AG10803 (cell line): ENCODE data around the gene MYF6.
A peak's percentile ranks its signal among the peaks of the same experiment; 100 is the strongest.

ENCODE experiments used
- DNase-seq: peaks from one replicate; pipeline ENCODE4 v3.0.0; 2010; ENCODE audit warnings: low read depth
- H3K4me3 ChIP-seq: 2 replicates; pipeline ENCODE4 v1.5.1; 2011; ENCODE audit warnings: mild to moderate bottlenecking, low read length, control low read depth
- TF ChIP-seq, protein P1 (sequence below): conservative IDR thresholded peaks from 2 replicates; pipeline ENCODE4 v1.5.1; 2011; ENCODE audit warnings: mild to moderate bottlenecking, low read length, control low read depth, inconsistent platforms

Gene MYF6

DNA sequence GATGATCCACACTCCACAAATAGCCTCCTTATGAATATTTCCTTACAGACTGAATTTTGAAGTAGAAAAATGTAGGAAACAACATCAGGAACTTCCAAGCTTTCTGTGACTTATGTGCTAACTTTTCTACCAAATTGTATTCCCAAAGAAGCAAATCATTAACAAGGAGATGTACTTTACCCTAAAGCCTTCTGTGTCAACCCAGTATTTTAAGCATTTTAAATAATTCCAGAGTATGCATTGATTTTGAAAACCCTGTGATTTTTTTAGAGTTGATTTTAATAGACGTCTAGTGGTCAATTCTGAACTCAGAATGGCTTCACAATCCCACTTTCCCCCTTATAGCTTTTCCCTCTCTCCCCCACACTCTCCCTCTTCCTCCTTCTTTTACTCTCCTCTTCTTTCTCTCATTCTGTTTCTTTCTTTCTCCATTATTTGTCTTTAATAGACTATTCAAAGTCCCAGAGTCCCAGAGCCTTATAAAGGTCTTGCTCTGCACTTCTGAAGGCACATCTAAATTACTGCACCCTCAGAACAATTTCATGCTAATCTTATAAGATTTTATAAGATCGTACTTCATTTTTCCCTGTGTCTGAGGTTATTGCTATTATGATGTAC lies 10.1 kb upstream of the MYF6 start:
- TF ChIP-seq, protein P1, sequence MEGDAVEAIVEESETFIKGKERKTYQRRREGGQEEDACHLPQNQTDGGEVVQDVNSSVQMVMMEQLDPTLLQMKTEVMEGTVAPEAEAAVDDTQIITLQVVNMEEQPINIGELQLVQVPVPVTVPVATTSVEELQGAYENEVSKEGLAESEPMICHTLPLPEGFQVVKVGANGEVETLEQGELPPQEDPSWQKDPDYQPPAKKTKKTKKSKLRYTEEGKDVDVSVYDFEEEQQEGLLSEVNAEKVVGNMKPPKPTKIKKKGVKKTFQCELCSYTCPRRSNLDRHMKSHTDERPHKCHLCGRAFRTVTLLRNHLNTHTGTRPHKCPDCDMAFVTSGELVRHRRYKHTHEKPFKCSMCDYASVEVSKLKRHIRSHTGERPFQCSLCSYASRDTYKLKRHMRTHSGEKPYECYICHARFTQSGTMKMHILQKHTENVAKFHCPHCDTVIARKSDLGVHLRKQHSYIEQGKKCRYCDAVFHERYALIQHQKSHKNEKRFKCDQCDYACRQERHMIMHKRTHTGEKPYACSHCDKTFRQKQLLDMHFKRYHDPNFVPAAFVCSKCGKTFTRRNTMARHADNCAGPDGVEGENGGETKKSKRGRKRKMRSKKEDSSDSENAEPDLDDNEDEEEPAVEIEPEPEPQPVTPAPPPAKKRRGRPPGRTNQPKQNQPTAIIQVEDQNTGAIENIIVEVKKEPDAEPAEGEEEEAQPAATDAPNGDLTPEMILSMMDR, result no peak
- no peak overlapping the region for H3K4me3 ChIP-seq
- DNase-seq, result no peak

DNA sequence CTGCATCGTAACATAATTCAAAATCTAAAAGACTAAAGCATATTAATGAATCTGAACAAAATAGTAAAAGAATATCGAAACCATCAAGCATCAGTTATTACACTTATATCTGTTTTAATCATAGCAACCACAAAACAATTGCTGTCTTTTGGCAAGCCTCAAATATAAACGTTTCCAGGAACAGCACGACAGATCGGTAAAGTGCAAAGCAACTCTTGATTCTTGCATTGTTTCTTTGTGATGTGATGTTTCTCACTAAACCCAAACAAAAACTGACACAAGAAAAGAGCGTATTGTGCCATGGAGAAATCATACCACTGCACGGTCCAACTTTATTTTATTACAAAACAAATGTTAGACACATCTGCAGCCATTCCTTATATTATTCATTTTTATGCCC lies 9.2 kb upstream of the MYF6 start:
- DNase-seq, result peak; percentile 22
- TF ChIP-seq, protein P1, result no peak
- H3K4me3 ChIP-seq, result peak overlapping the region; percentile 2; the same call in 1 of the 2 replicates

DNA sequence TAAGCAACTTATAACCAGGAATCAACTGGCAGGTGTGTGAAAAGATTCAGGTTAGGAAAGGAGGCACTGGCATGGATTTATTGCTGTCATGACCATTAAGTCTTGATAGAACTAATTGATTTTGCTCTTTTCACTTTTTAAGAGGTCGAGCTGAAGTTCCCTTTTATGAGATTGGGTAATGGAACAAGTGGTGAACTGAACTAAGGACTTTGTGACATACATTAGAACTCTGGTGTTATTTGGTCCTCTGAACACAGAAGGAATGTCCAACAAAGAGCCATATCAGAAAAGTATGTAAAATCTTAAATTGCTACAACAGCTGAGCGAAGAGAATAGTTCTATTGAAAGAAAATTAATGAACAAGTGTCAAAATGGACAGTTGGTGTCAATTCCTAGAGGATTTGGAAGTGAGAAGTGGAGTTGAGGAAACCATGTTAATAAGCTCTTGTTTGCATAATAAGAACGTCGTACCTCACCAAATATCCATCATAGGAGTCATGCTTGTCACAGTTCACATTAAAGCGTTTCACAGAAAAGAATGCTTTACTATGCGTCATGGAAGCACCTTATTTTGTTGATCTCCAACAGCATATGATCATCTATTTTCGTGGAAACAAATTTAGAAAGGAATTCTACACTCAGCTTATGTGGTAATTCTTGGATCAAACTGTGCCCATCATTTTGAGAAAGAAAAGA lies 8.4 kb upstream of the MYF6 start:
- no peak overlapping the region for H3K4me3 ChIP-seq
- TF ChIP-seq, protein P1, result no peak
- no peak for DNase-seq

DNA sequence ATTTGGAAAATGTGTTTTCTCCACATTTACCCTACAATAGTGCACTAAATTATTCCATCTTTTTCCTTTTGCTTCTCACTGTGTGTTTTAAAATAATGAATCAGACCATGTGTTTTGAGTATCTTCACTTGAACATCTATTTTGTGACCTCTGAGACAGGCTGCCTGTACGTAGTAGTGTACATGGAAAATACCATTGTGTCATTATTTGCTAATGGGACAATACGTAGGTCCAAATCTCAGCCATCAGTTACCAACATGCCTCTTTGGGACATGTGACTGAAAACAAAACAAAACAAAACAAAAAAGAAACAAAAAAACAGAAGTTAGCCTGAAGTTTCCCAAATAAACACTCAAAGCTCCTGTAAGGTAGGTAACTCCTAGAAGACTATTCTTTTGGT lies 7.1 kb upstream of the MYF6 start:
- TF ChIP-seq, protein P1, result no peak
- DNase-seq, result no peak
- no peak overlapping the region for H3K4me3 ChIP-seq

DNA sequence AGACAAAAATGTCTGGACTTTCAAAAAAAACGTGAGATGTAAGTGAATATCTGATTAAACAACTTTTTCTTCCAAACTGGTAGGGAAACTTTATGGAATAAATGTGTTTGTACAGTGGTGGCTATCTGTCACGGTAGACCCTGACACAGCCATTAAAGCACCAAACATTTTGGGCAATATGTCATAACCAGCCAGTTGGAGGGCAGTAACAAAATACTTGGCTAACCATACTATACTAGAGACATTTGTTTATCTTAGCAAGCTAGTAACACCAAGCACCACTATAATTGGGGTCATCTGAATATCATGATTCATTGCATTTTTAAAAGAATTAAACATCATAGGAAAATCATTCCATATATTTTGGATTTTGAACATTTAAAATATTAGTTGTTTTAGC lies 6.0 kb upstream of the MYF6 start:
- peak; percentile 15 for DNase-seq
- H3K4me3 ChIP-seq, result no peak overlapping the region
- TF ChIP-seq, protein P1, result no peak

DNA sequence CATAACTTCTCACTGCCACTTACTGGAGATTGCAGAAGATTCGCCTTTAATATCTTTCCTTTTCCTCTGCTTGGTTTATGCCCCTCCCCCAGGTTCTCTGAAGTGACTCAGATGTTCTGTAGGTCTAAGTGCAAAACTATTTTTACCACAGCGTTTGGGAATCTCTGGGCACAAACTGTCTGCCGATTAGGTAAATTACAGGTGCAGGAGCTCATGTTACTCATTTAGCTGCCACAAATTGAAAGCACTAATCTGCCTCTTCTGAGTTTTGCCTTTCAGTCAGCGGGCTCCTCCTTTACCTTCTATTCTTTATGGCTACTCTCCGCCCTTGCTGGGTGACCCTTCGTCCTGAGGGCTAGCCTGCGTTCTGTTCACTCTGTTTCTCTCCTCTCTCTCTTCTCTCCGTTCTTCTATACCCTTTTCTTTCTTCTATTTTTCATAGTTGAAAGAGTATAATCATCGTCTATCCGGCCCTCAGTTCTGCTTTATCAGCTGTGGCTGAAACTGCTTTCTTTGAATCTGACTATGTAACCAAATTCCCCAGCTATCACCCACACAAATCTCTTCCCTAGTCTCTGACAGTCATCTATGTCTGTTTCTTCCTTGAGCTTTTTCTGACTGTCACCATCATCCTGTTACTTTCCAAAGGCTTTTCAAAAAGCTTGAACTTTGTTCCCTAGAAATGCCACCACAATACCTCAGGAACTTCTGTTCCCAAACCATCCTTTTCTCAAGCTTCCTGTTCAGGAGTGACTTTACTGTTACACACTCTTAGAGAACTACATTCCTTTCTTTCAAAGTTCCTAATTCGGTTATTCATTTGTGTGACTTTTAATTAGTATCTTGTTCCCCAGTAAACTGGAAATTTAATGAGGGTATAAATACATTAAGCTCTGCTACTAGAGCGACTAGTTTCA lies 4.3 kb upstream of the MYF6 start:
- TF ChIP-seq, protein P1, result no peak
- peak; percentile 69 for DNase-seq
- H3K4me3 ChIP-seq, result no peak overlapping the region
